ENCODE measurements around the gene CROCC.
A peak's percentile ranks its signal among the peaks of the same experiment; 100 is the strongest.
"Not testable (repeated sequence)": the region's sequence is repeated elsewhere in the genome, so short reads cannot be mapped to it uniquely, and the experiment has no call there.

The CROCC gene

DNA sequence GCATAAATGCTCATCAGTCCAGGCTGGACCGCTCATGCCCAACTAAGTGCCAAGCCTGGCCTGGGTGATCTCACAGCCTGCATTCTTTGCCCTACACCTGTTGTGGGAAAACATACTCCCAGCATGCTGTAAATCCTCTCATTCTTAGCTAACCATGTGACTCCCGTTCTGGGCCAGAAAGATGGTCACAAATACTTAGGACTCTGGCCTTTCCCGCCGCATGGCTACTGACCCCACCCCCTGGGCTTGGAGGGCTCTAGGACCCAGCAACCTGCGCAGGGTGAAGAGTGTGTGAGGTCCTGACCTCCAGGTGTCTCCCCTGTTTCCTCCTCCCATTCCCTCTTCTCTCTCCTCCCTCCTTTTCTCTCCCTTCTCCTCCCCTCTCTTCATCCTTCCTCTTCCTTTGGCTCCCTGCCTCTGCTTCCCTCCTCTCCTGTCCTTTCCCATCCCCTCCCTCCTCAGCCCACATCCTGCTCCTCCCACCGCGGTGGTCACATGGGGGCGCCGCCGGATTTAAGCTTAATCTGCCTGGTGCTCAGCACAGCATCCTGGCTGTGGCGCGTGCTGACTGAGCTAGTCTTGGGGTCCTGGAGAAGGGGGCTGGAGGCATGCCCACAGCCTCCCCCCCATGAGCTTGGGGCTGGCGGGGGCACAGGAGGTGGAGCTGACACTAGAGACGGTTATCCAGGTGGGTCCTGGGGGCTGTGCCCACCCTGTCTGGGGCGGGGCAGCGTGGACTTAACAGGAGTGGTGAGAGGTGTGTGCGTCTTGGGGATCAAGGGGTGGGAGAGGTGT lies at the start of gene CROCC:
Gene CROCC (plus strand): TSS at position 541 of the 795 bp plus-strand sequence. CDS start 88 bp downstream, at position 629.
- no peak for DNase-seq

- DNase-seq: not testable (repeated sequence)
These were observed 49.3 kb upstream of the CROCC start for GRCh38 chr1:16872152-16873075.

DNA sequence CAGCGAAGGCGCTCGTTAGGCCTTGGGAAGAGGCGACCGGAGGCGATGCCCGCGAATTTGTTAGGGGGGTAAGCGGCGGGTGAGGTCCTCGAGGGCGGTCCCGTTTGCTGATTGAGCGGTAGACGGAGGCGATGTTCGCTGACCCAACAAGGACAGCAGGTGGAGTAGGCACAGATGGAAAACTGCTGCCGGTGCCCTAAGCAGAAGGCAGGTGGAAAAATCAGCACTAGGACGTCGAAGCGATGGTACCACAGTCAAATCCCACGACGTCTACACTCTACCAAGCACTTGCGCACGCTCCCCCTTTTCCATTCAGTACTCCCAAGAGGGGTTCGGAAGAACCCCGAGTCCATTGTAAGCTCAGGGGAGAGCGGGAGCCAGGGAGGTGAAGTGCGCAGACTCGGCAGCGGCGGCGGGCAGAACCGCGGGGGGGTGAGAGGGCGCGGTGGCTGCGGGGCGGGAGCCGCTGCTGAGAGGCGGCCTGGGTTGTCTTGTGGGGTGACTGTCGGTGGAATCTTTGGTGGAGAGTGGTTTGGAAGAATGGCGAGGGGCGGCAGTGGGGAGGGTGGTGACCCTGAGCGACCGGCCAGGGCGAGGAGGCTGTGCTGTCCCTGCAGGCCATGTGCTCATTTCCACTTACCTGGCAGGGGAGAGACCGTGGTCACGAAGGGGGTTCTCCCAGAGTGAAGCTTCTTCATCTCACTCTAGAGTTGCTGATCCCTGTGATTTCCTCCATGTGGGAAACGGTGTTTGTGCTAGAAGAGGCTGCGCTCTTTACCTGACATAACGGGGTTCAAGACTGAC lies 48.5 kb upstream of the CROCC start:
- not testable (repeated sequence) for DNase-seq

- DNase-seq: not testable (repeated sequence)
These were observed 46.6 kb upstream of the CROCC start for GRCh38 chr1:16874968-16875765.

GRCh38 chr1:16881742-16882141 lies 40.0 kb upstream of the CROCC start:
- not testable (repeated sequence) for DNase-seq

- no peak for DNase-seq
These were observed 38.7 kb upstream of the CROCC start for GRCh38 chr1:16882986-16883385.

DNA sequence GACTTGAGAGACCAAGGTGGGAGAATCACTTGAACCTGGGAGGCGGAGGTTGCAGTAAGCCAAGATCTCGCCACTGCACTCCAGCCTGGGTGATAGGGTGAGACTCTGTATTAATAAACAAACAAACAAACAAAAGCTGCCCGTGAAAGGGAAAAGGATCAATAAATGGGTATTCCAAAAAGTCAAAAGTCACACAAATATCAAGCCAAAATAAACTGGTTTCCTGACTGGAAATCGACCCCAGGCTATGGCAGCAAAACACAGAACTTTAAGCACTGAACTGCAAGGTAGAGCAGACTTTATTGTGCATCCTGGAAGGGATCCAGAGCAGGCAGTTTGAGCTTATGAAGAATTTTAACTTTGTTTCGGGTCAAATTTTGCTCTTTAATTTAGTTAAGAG lies 37.2 kb upstream of the CROCC start:
- not testable (repeated sequence) for DNase-seq

- no peak for DNase-seq
These were observed 34.7 kb upstream of the CROCC start for GRCh38 chr1:16886860-16887605.

DNA sequence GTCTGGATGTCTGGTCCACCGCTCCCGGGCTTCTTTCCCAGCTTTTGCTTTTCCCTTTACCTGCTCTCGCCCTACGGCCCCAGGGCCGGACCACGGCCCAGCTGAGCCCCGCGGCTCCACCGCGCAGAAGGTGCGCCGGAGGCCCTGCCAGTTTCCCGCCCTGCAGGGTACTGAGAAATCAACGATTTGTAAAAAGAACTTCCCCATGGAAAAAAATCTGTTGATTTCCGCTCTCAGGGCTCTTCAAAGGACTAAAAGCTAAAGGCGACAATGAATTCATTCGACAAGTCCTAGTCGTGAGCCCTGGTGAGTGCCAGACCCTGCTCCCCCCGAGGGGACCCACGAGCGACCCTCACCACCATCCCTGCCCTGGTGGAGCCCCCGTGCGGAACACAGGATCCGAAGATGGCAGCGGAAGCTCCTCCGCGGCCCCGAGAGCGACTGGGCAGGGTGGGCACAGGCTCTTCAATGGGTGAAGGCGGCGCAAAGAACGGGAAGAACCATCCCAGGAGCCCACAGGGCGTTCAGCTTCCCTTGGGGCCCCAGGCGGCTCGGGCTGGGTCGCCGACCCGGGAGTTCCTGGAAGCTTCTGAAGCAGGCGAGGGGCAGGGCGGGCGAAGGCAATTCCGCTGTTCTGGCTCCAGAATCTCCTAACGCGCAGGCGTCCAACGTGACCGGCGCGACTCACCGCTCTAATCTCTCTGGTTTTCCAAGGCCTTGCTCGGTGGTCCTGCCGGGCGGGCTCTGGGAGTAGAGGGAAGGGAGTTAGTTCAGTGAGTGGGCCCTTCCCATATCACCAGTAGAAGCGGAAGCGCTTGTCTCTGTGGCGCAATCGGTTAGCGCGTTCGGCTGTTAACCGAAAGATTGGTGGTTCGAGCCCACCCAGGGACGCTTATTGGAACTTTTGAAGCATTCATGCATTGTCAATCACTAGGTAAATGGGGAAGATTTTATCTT lies 32.6 kb upstream of the CROCC start:
- peak; percentile 27 for DNase-seq

- not testable (repeated sequence) for DNase-seq
These were observed 31.2 kb upstream of the CROCC start for GRCh38 chr1:16890539-16891021.

GRCh38 chr1:16891057-16891456 lies 30.7 kb upstream of the CROCC start:
- DNase-seq: not testable (repeated sequence)

DNA sequence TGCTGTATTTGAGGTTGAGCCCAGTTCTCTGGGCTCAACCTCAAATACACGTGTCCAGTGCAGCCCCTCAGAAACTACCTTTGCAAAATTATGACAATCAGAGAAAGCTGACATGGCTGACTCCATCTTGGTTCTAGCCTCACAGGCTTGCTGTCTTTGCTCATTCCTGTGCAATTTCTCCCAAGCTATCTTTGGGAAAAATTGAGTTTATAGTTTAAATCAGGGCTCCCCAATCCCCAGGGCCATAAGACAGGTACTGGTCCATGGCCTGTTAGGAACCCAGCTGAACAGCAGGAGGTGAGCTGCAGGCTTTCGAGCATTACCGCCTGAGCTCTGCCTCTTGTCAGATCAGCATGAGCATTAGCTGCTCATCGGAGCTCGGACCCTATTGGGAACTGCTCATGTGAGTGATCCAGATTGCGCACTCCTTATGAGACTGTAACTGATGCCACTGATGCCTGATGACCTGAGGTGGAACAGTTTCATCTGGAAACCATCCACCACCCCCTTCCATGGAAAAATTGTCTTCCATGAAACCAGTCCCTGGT lies 28.7 kb upstream of the CROCC start:
- not testable (repeated sequence) for DNase-seq

DNA sequence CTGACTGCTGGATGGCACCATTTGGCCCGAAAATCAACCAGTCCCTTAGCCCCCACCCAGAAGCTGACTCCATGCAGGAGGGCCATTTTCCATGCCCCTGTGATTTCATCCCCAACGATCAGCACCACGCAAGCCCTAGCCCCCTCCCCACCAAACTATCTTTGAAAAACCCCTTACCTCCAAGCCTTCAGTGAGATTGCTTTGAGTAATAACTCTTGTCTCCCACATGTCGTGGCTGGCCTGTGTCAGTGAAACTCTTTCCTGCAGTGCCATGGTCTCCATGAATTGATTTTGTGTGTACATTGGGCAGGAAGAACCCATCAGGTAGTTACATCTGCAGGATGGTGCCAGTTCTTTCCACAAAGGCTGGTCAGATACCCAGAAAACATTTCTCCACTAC lies 27.9 kb upstream of the CROCC start:
- not testable (repeated sequence) for DNase-seq

GRCh38 chr1:16894338-16894737 lies 27.4 kb upstream of the CROCC start:
- DNase-seq: not testable (repeated sequence)

DNA sequence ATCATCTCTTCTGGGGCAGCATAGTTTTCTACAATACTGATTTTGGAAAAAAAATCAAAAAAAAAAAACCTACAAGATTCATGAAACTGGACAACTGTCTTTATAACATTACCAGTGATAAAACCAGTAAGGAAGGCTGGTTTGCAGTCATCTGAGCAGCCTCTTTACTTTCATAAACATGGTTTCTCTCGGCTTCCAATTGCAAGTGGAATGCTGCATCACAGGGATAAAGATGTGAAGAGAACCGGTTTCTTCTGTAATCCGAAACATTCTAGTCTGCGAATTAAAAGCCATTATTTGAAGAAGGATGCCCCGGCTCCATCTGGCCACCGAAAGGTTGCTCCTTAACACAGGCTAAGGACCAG lies 26.5 kb upstream of the CROCC start:
- not testable (repeated sequence) for DNase-seq

DNA sequence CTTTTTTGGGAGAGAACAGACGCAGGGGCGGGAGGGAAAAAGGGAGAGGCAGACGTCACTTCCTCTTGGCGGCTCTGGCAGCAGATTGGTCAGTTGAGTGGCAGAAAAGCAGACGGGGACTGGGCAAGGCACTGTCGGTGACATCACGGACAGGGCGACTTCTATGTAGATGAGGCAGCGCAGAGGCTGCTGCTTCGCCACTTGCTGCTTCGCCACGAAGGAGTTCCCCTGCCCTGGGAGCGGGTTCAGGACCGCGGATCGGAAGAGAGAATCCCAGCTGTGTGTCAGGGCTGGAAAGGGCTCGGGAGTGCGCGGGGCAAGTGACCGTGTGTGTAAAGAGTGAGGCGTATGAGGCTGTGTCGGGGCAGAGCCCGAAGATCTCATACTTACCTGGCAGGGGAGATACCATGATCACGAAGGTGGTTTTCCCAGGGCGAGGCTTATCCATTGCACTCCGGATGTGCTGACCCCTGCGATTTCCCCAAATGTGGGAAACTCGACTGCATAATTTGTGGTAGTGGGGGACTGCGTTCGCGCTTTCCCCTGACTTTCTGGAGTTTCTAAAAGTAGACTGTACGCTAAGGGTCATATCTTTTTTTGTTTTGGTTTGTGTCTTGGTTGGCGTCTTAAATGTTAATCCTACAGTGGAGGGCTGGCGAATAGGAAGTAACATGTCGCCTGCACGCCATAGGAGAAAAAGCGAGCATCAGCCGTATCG lies 26.0 kb upstream of the CROCC start, which contains the start of gene RNU1-2:
Gene RNU1-2 (plus strand): TSS at position 383 of the 718 bp plus-strand sequence.
- not testable (repeated sequence) for DNase-seq

GRCh38 chr1:16896316-16897055 lies 25.2 kb upstream of the CROCC start:
- not testable (repeated sequence) for DNase-seq

- DNase-seq: not testable (repeated sequence)
These were observed 24.1 kb upstream of the CROCC start for GRCh38 chr1:16897653-16898052.
